Measurements from ENCODE around the gene MATN1.

Gene MATN1

GRCh38 chr1:30757352-30758120 is 34.2 kb upstream of the MATN1 start, which contains the start of gene LAPTM5:
Gene LAPTM5, minus strand, starts transcription at chr1:30757774. Its CDS starts 29 bp downstream, at chr1:30757745.
- no peak for DNase-seq (ENCODE audit: low spot score)

GRCh38 chr1:30756545-30757351 is 33.4 kb upstream of the MATN1 start:
- peak; percentile 92 for DNase-seq (ENCODE audit: low spot score)

GRCh38 chr1:30756206-30756544 is 32.8 kb upstream of the MATN1 start:
- no peak for DNase-seq (ENCODE audit: low spot score)

DNA sequence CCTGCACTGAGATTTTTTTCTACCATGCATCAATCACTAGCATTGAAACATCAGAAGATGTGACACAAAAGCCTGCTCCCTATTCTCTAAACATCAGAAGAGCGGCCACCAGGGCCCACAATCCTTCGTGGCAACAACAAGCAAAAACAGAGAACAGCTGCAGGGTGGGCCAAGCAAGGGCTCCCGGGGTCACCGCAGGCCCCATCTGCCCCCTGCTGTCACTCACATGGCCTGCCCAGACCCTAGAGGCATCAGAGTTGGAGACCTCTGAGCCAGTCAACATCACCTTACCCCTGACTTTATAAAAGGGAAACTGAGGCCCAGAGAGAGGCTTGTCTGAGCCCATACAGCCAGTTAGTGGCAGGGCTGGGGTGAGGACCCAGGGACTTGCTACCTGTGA is 32.4 kb upstream of the MATN1 start:
- no peak for DNase-seq (ENCODE audit: low spot score)

- no peak for DNase-seq (ENCODE audit: low spot score)
Measured at GRCh38 chr1:30755334-30755733, 31.9 kb upstream of the MATN1 start.

- DNase-seq (ENCODE audit: low spot score) = no peak
Measured at GRCh38 chr1:30754684-30755171, 31.3 kb upstream of the MATN1 start.

DNA sequence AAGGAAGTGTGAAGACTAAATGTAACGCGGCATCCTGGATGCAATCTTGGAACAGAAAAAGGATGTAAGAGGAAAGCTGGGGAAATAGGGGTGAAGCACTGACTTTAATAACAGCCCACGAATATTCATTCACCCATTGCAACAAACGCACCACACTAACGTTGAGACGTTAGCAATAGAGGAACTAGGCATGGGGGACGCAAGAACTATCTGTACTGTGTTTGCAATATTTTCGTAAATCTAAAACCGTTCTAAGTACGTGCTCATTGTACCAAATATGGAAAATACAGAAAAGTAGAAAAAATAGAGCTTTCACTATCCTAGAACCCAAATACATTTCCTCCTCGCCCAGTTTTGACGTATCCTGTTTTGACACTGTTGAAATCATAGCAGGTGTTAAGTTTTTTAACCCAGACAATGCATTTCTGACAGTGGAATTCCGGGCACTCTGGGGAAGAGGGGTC is 30.3 kb upstream of the MATN1 start:
- DNase-seq (ENCODE audit: low spot score) = no peak

DNA sequence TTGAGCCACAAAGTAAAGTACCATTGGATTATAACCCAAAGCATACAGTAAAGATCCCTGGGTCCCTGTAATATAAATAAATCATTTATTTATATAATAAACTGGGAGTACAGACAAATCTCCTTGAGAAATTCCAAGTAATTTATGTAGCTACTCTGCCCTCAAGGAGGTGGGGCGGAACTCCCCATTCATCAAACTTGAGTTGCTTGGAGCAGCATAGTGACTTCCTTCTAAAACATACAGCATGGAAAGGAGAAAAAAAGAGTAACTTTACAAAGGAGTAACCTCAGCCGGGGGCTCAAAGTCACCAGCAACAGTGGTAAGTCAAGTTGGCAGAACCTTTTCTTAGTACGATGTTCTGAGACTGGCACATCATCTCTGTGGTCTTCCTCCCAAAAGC is 29.7 kb upstream of the MATN1 start:
- no peak for DNase-seq (ENCODE audit: low spot score)

DNA sequence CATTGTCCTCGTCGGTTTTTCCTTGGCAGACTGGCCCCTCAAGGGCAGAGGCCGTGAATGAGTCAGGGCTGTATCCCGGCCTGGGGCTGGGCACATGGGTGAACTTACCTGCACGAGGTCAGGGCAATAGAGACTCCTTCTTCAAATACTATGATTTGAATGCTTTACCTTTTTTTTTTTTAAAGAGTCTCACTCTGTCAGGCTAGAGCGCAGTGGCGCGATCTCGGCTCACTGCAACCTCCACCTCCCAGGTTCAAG is 29.2 kb upstream of the MATN1 start:
- no peak for DNase-seq (ENCODE audit: low spot score)

DNA sequence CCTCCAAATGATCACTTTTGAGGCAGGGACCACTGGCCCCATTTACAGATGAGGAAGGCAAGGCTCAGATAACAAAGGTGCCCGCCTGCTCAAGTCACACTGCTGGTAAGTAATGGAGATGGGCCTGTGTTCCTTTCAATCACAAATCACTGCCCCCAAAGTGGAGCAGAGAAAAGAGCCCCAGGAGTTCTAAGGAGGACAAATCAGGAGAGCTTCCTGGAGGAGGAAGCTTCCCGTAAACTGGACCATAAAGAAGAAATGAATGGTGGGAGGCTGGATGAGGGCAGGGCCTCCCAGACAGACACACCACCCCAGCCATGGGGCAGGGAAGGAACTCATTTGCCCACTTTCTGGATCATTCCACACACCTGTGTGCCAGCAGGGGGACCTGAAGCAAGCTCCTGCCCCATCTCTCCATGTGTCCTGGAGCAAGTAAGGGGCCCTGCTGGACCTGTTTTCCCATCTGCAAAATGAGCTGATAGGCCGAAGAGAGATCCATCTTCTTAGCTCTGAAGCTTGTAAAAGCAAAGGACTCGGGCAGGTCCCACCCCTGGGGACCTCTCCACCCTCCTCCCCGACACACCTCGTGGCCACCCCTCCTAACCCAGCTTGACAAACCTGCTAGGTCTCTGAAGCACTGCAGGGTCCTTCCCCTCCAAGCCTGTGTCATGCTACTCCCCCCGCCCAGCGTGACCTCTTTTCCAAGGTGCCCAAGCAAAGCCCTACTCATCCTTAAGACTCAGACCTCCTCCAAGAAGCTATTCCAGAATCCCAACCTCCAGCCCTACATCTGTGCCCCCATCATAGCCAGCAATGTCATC is 28.7 kb upstream of the MATN1 start:
- DNase-seq (ENCODE audit: low spot score) = no peak

GRCh38 chr1:30750731-30751291 is 27.4 kb upstream of the MATN1 start:
- DNase-seq (ENCODE audit: low spot score) = no peak

DNA sequence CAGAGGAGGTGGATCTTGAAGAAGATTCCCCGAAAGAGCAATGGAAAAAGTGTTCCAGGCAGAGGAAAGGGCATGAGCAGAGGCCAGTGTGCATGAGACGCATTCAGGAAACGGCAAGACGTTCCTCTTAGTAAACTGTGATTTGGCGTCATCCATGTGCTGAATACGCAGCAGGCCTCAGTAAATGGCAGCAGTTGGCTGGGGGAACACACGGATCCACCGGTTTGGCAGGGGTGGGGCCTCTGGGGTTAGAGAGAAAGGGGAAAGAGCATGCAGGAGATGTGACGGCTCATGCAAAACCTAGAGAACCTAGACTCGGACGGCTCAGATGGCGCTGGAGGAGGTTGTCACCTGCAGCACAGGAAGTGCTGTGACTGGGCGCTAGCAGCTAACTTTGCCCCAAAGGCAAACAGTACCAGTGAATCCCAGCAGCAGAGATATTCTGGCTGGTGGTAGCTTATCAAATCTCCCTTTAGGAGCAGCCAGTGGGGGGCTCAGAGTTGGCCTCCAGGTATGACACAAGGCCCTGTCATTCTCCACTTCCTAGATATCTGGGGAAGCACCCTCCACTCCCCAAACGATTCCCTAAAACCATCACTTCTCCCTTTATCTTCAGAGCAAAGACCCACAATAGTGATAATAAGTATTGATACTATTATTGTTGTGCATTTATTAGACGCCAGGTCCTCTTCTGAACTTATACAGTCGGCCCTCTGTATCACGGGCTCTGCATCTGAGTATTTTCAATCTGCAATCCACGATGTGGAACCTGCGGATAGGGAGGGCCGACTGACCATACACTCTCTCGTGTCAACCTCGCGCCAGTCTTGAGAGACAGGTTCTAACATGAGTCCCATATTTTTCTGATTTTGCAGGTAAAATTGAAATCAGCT is 26.6 kb upstream of the MATN1 start:
- no peak for DNase-seq (ENCODE audit: low spot score)

DNA sequence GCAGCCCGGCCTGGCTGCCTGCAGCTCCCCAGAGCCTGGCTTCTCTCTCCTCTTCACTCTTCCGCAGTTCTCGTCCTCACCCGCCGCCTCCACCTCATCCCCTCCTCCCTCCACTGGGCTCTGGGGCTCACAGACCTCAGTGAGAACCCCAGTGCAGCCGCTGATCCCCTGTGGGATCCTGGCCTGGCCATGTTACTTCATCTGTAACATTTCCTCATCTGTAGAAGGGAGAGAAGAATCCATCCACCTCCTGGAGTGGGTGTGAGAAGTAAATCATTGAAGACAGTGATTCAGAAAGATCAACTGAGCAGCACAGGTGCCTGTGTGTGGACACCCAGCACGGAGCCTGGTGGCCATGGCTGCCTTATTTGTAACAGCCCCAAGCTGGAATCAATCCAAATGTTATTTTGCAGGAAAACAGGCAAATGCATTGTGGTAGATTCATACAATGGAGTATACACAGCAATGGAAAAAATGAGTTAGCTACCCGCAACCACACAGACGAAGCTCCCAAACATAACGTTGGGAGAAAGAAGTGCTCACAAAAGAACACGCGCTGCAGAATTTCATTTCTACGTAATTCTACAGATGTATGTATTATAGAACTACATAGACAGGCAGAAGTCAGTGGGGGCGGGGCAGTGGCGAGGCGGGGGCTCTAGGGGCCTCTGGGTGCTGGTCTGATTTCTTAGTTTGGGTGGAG is 25.5 kb upstream of the MATN1 start:
- DNase-seq (ENCODE audit: low spot score) = peak; percentile 90

- DNase-seq (ENCODE audit: low spot score) = peak; percentile 11
Measured at GRCh38 chr1:30748098-30748698, 24.8 kb upstream of the MATN1 start.

- no peak for DNase-seq (ENCODE audit: low spot score)
Measured at GRCh38 chr1:30747033-30748008, 23.9 kb upstream of the MATN1 start.

DNA sequence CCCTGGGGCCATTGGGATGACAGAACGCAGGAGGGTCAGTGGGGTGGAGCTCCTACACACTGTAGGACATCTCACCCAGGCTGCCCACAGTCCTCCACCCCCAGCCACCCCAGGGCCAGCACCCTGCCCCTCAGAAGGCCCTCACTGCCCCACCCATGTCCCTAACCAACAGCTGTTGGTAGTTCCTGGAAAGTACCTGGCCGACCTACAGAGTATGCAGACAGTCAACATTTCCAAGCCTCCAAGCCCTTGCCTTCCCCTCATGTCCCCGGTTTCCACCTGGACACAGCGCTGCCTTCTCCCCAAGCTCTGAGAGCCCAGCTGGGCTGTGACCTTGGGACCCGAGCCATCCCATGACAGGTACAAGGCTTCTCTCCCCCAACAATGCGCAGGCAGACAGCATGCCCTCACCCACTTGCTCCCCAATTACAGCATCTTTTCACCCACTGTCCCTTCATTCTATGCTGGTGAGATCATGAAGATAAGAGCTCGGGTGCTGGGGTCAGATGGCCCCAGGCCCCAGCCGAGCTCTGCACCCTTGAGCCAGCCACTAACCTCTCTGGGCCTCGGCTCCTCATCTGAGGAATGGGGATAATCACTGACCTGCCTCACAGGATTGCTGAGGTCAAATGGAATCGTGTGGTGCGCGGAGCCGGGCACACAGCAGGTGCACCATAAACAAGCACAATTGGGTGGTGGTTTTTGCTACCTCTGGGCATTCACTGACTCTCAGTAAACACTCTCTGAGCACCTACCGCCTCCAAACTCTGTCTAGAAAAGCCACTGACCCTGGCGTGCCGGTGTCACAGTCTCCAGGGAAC is 23.0 kb upstream of the MATN1 start:
- DNase-seq (ENCODE audit: low spot score) = no peak

- DNase-seq (ENCODE audit: low spot score) = no peak
Measured at GRCh38 chr1:30745834-30746208, 22.4 kb upstream of the MATN1 start.
